Stimulated activated CD8-positive, alpha-beta memory T cell treated with anti-CD3 and anti-CD28 coated beads, Interleukin-15, amount 100 ng/mL, for 4 hours (primary cell): ENCODE results near the gene CRYBB1.

Experiments used
- DNase-seq, 2 donors: peaks; one replicate each; pipeline ENCODE4 v3.0.0-alpha.2; 2020; ENCODE audit warnings: low read depth in 2 of 2

Gene CRYBB1

GRCh38 chr22:26606611-26607010 lies 11.2 kb downstream of the CRYBB1 start:
- DNase-seq, result no peak

DNA sequence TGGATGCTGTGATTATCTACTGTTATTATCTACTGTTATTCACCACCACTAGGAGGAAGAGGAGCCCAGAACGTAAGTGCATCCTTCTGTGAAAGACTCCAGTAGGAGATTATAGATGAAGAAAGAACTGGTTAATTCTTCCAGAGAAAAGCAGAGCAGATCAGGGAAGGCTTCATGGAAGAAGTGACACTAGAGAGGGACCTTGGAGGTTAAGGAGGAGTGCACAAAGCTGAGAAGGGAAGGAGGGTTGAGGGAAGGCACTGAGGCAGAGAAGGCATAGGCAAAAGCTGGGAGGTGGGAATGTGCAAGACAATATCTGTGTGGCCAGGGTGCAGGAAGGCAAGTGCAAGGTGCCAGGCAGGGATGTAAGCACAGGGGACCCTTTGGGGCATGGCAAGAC lies 13.5 kb downstream of the CRYBB1 start:
- no peak for DNase-seq

DNA sequence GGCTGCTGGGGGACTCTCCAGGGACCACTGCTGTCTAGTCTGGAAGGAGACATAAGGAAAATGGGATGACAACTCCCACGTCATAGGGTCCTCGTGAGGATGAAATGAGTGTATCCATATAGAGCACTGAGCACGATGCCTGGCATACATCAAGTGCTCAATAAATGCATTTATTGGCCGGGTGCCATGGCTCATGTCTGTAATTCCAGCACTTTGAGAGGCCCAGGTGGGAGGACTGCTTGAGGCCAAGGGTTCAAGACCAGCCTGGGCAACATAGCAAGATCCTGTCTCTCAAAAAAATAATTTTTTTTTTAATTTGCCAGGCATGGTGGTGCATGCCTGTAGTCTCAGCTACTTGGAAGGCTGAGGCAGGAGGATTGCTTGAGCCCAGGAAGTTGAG lies 15.7 kb downstream of the CRYBB1 start:
- no peak for DNase-seq

DNA sequence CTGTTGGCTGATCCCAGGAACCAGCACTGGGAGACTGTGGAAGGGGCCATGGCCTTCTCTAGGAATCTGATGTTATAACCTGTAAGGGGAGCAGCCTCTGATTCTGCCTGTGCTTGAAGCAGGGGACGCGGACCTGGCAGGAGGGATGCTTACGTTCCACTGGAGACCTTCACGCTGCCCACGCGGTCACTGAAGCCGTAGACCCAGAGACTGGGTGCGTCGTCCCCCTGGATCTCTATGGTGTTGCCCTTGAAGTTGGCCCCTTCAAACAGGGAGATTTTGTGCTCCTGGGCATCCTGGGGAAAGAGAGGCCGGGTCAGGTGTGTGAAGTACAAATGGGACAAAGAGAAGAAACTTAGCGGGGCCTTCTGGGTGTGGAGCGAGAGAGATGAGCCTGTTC lies 16.1 kb downstream of the CRYBB1 start:
- no peak for DNase-seq

- no peak for DNase-seq
These were observed 18.3 kb downstream of the CRYBB1 start for GRCh38 chr22:26599505-26599904.

DNA sequence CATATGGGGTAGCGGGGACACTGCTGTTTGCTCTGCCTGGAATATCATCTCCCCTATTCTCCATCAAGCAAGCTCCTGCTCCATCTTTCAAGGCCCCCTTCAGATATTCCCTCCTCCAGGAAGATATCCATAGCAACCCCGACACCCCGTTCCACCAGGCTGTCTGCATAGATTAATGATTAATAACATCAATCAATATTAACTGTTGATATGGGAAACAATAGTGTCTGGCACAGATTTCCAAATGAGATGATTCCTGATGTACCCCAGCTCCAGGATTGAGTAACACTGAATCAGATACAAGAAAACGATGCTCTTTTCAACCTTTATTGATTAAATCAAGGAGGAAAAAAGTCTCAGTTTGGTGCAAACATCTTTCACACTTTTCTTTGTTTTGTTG lies 20.3 kb downstream of the CRYBB1 start:
- no peak for DNase-seq

DNA sequence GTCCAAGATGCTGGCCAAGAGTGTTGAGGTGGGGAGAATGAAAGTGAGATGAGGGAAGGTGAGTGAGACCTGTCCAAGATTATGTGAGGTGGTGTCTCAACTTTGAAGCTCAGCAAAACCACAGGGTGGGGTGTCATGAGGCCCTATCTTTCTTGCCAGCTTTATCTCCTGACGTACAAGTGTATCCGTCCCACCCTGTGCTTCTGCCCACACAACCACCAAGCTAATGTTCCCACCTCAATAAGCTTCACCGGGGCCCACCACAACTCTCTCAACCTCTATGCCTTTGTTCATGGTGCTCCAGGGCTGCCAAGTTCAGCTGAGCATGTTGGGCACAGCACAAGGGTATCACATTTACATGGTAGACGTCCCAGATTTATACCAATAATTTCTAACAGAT lies 20.8 kb downstream of the CRYBB1 start:
- no peak for DNase-seq

- DNase-seq, result no peak
These were observed 24.1 kb downstream of the CRYBB1 start for GRCh38 chr22:26593763-26594162.

GRCh38 chr22:26592421-26592891 lies 25.4 kb downstream of the CRYBB1 start:
- peak in 1 of 2 donors; percentile 18 for DNase-seq

GRCh38 chr22:26589845-26590736 lies 27.7 kb downstream of the CRYBB1 start, which contains the start of gene TPST2:
TSS of gene TPST2 (minus strand) at chr22:26590132. CDS start at chr22:26541630, 48,502 bp downstream.
- DNase-seq, result peak; percentile 54 to 70

DNA sequence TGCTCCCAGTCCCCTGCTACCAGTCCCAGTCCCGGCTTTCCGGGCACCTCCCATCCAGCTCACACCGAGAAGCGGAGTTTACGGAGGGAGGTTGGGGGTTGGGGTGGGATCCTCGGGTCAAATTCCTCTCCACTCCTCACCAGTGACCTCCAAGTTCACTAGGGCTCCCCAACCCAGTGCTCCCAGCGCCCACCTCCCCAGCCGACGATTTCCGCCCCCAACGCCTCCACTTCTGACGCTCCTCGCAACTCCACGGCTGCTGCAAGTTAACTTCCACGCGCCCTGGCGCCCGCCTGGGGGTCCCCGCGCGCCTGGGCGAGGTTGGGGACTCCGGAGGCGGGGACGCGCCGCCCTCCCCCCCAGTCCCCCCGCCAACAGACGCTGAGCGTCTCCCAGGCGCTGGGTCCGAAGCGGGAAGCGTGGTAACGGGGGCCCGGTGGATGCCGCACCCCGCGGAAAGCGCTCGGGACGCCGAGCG lies 28.4 kb downstream of the CRYBB1 start:
- DNase-seq, result no peak

GRCh38 chr22:26588729-26589366 lies 29.0 kb downstream of the CRYBB1 start:
- no peak for DNase-seq

- no peak for DNase-seq
These were observed 29.7 kb downstream of the CRYBB1 start for GRCh38 chr22:26587991-26588613.

- no peak for DNase-seq
These were observed 31.1 kb downstream of the CRYBB1 start for GRCh38 chr22:26586556-26587325.

- DNase-seq, result no peak
These were observed 32.6 kb downstream of the CRYBB1 start for GRCh38 chr22:26585104-26585790.

GRCh38 chr22:26584010-26584409 lies 33.8 kb downstream of the CRYBB1 start:
- DNase-seq, result no peak

DNA sequence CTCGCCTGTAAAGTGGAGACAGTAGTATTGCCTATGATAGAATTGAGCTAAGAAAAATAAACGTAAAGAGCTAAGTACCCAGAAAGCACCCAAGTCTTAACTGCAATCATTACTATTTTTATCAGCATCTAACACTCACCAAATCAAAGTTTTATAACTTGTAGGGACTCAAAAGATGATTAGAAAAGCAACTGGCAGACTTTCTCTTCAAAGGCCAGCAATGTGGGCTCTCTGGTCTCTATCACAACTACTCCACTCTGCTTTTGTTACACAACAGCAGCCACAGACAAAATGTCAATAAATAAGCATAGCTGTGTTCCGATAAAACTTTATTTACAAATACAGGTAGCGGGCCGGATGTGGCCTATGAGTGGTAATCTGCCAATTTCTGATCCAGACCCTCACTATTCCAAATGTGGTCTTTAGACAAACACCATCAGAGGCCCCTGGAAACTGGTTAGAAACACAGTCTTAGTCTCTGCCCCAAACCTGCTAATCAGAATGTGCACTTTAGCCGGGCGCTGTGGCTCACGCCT lies 36.1 kb downstream of the CRYBB1 start:
- no peak for DNase-seq

DNA sequence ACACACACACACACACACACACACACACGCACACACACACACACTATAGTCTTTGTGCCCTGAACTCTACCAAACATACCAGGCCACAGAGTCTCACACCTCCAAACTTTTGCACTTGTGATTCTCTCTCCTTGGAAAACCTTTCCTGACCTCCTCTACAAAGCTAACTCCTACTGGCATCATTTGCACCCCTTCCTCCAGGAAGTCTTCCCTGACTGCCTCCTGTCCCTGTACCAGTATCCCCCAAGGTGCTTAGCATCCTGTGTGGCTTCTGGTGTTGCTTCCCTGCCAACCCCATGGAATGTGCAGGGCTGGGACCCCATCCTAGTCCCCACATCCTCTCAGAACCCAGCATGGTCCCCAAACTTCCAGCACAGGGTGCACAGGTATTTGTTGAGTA lies 36.8 kb downstream of the CRYBB1 start:
- DNase-seq, result no peak

DNA sequence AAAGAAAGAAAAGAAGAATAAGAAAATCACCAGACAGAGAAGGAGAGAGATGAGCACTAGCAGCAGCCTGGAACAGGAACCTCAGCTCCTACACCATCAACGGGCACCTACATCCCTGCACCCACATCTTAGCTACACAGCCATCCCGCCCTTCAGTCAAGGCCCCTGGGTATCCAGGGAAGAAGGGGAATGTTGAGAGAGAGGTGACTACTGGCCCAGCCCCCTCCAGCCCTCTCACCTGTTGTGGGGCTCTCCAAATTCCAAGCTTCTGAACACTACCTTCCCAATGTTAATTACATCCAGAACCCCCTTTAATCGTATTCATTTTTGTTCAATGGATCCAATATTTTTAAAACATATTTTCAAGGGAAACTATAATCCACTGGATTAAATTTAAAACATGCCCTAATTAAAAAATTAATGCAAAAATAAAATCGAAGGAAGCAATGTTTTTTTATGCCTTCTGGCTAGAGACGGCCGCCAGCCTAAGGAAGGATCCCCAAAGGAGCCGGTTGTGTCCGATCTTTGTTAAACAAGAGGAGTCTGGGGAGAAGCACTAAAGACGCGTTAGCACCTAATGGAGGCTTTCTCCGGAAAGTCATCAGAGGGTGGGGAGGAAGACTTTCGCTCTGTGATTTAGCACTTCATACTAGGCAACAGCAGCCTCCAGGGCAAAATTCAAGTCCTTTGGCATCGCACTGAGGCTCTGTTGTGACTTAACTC lies 37.4 kb downstream of the CRYBB1 start:
- no peak for DNase-seq

- no peak for DNase-seq
These were observed 38.4 kb downstream of the CRYBB1 start for GRCh38 chr22:26579331-26579886.
